Endothelial cell of umbilical vein (primary cell): ENCODE data around the gene ZBTB18. TPM values are rescaled to one million over a fixed set of nuclear protein-coding genes. Genes with fewer than 3 reads are reported as not detected.

Source experiments
- BruUV-seq: library from RNA; stranded (reverse); fragments of 400-500 nt; replicated peaks from 2 replicates; lab custom pipeline; 2021; lab: Mats Ljungman, UMichigan
- CTCF ChIA-PET: fragments of 300-600, 350-600 bp; sonication (Branson Sonifier 250); formaldehyde crosslinking; loops from one replicate; lab custom pipeline; 2021; ENCODE audit warnings: antibody characterized with exemption, inconsistent platforms; lab: Charles Lee
- POLR2A ChIA-PET: fragments of 300-600, 350-600 bp; sonication (Branson Sonifier 250); formaldehyde crosslinking; loops from one replicate; lab custom pipeline; 2021; ENCODE audit warnings: antibody characterized with exemption, inconsistent platforms; lab: Charles Lee
- DNase-seq: peaks from one replicate; pipeline ENCODE4 v3.0.0-alpha.2; 2011; ENCODE audit warnings: low read depth, low spot score
- FAIRE-seq: peaks from 2 replicates; lab custom pipeline; 2011; peaks lifted over from hg19 to GRCh38; lab: Jason Lieb, UNC
- H2AFZ ChIP-seq: 2 replicates; pipeline ENCODE4 v1.6.0; 2012; ENCODE audit warnings: low read depth, low read length, control low read depth, inconsistent platforms
- H3K27ac ChIP-seq: 2 replicates; pipeline ENCODE4 v1.5.1; 2011; ENCODE audit warnings: low read depth, mild to moderate bottlenecking, control low read depth, low read length, moderate library complexity; ENCODE audit not compliant: insufficient read depth
- H3K27me3 ChIP-seq, 2 experiments: 2 replicates each; pipeline versions ENCODE4 v1.6.0 to v1.6.1; 2011; ENCODE audit warnings: low read length in 2 of 2, mixed read lengths in 1 of 2; ENCODE audit not compliant: control insufficient read depth in 2 of 2, insufficient read depth in 2 of 2
- H3K36me3 ChIP-seq, 2 experiments: 2 replicates in 1 of 2; 3 replicates in 1 of 2; pipeline ENCODE4 v1.5.1; 2011; ENCODE audit warnings: low read length in 2 of 2, mild to moderate bottlenecking in 1 of 2, moderate library complexity in 1 of 2; ENCODE audit not compliant: control insufficient read depth in 2 of 2, insufficient read depth in 2 of 2; ENCODE audit errors: extremely low read depth in 1 of 2
- H3K4me1 ChIP-seq: 3 replicates; pipeline ENCODE4 v1.5.1; 2011; ENCODE audit warnings: mild to moderate bottlenecking, low read length; ENCODE audit not compliant: control insufficient read depth, insufficient read depth; ENCODE audit errors: extremely low read depth
- H3K4me2 ChIP-seq: 2 replicates; pipeline ENCODE4 v1.6.1; 2011; ENCODE audit warnings: low read length, control low read depth, mixed read lengths; ENCODE audit not compliant: insufficient read depth
- H3K4me3 ChIP-seq, 3 experiments: fragments of 200-600 bp in 1 of 3; sonication (generic), shearing (Covaris generic) in 1 of 3; replicated peaks in 1 of 3; 2 replicates each; pipeline ENCODE4 v1.5.1; 2011 to 2016; ENCODE audit warnings: control low read depth in 3 of 3, low read length in 3 of 3, mild to moderate bottlenecking in 2 of 3, inconsistent platforms in 1 of 3, low read depth in 1 of 3, moderate library complexity in 1 of 3; ENCODE audit not compliant: insufficient read depth in 1 of 3
- H3K79me2 ChIP-seq: 2 replicates; pipeline ENCODE4 v1.6.0; 2012; ENCODE audit warnings: low read length, inconsistent platforms; ENCODE audit not compliant: control insufficient read depth, insufficient read depth
- H3K9ac ChIP-seq: replicated peaks from 2 replicates; pipeline ENCODE3; 2011; ENCODE audit warnings: low read length, control low read depth; ENCODE audit not compliant: insufficient read depth; ENCODE audit errors: extremely low read depth
- H3K9me1 ChIP-seq: replicated peaks from 3 replicates; pipeline ENCODE4 v1.6.0; 2011; ENCODE audit warnings: mild to moderate bottlenecking, low read length; ENCODE audit not compliant: control insufficient read depth, insufficient read depth; ENCODE audit errors: extremely low read depth
- H3K9me3 ChIP-seq: replicated peaks from 2 replicates; pipeline ENCODE4 v1.5.1; 2012; ENCODE audit warnings: low read length, inconsistent platforms; ENCODE audit not compliant: control insufficient read depth, insufficient read depth
- H4K20me1 ChIP-seq: replicated peaks from 2 replicates; pipeline ENCODE3; 2011; ENCODE audit warnings: mild to moderate bottlenecking, low read length; ENCODE audit not compliant: control insufficient read depth, insufficient read depth; ENCODE audit errors: extremely low read depth
- CTCF ChIP-seq, 2 donors: IDR thresholded peaks; 1 replicate in 1 of 2; 2 replicates in 1 of 2; pipeline ENCODE4 v1.5.1; 2011; ENCODE audit warnings: low read length in 2 of 2, mild to moderate bottlenecking in 2 of 2, moderate library complexity in 2 of 2, control low read depth in 1 of 2, inconsistent platforms in 1 of 2, low read depth in 1 of 2; ENCODE audit not compliant: insufficient read depth in 1 of 2; ENCODE audit errors: extremely low read depth in 1 of 2
- EZH2 ChIP-seq: IDR thresholded peaks from 2 replicates; pipeline ENCODE4 v1.6.1; 2012; ENCODE audit warnings: borderline replicate concordance, low read depth, mild to moderate bottlenecking, moderate library complexity, low read length, inconsistent platforms; ENCODE audit not compliant: severe bottlenecking
- FOS ChIP-seq: IDR thresholded peaks from 2 replicates; pipeline ENCODE4 v1.6.1; 2011; ENCODE audit warnings: mild to moderate bottlenecking, low read length, moderate library complexity, borderline replicate concordance; ENCODE audit not compliant: insufficient read depth
- GATA2 ChIP-seq: IDR thresholded peaks from 2 replicates; pipeline ENCODE4 v1.7.0; 2011; ENCODE audit warnings: low read depth, mild to moderate bottlenecking, moderate library complexity, mixed read lengths, low read length; ENCODE audit not compliant: insufficient read length, insufficient read depth
- JUN ChIP-seq: IDR thresholded peaks from 2 replicates; pipeline ENCODE4 v1.6.1; 2011; ENCODE audit warnings: borderline replicate concordance, low read depth; ENCODE audit not compliant: insufficient read length, insufficient read depth
- MAX ChIP-seq: IDR thresholded peaks from 2 replicates; pipeline ENCODE4 v1.6.1; 2011; ENCODE audit not compliant: insufficient read depth, insufficient read length
- MYC ChIP-seq: IDR thresholded peaks from one replicate; pipeline ENCODE4 v1.6.1; 2011; ENCODE audit warnings: mild to moderate bottlenecking, low read depth, low read length
- POLR2A ChIP-seq: IDR thresholded peaks from 2 replicates; pipeline ENCODE4 v1.6.1; 2012; ENCODE audit warnings: low read depth, mild to moderate bottlenecking, control low read depth, low read length
- POLR2AphosphoS5 ChIP-seq: IDR thresholded peaks from 2 replicates; pipeline ENCODE4 v1.6.1; 2012; ENCODE audit warnings: low read depth, mild to moderate bottlenecking, control low read depth, low read length, moderate library complexity; ENCODE audit not compliant: insufficient read depth
- dilution Hi-C: fragments of 300-500 bp; cut with MboI; formaldehyde crosslinking; loops from one replicate; pipeline ENCODE4 v1.15.0; 2019; ENCODE audit warnings: low sequenced_read_pairs; ENCODE audit not compliant: extremely low pct_ligation_motif_present
- intact Hi-C: fragments of 100-400 bp; cut with micrococcal nuclease; formaldehyde crosslinking; loops from one replicate; pipeline ENCODE4 v1.10.0; 2022
- polyA plus RNA-seq, 4 experiments: library from polyadenylated mRNA; depleted of rRNA in 3 of 4; stranded (reverse) in 3 of 4; unstranded in 1 of 4; fragments of >200 nt; gene quantifications; 2 replicates each; pipeline versions ENCODE4 v1.2.1 to v1.2.3, GENCODE V29; 2011 to 2012; ENCODE audit warnings: missing spikeins in 1 of 4
- total RNA-seq: library from RNA; stranded (reverse); gene quantifications from 2 replicates; pipeline ENCODE4 v1.2.3, GENCODE V29; 2021

ZBTB18 gene
- total and polyA plus RNA-seq, 2 donors (not counting 3 experiments of a cell fraction or from before 2014, with no cell fraction given): 15.5 to 21.1 TPM

GRCh38 chr1:244099258-244099930 is 48.3 kb downstream of the ZBTB18 start:
- no TSS peak for BruUV-seq
- Histone ChIP-seq H3K4me2 (no peak overlapping the region), H2AFZ (no peak overlapping the region), H4K20me1 (no peaks in the 10 kb centered on the region), H3K4me1 (peaks cover 9% of the 10 kb centered on the region), H3K9ac (no peak overlapping the region), H3K9me1 (no peaks in the 10 kb centered on the region), H3K27me3 (peaks cover 4% of the 10 kb centered on the region in 2 experiments), H3K4me3 (no peak overlapping the region), H3K27ac (no peak overlapping the region), H3K79me2 (no peaks in the 10 kb centered on the region), H3K36me3 (no peaks in the 10 kb centered on the region), H3K9me3 (peaks cover 2% of the 10 kb centered on the region)
- ChIA-PET POLR2A (no interaction called here), CTCF (no interaction called here)
- TF ChIP-seq EZH2 (no peak), GATA2 (no peak), FOS (no peak), MAX (no peak), MYC (no peak), JUN (no peak), POLR2AphosphoS5 (no peak), CTCF (IDR thresholded peaks at IDR 0.05; ENCODE audit: extremely low read depth in 1 of 2, insufficient read depth in 1 of 2, low read depth in 1 of 2, low read length in 2 of 2) (no peak), POLR2A (no peak)
- intact Hi-C loops: no loop called here
- FAIRE-seq (no peak), DNase-seq (no peak)
- dilution Hi-C loops: no loop called here
